GM19463 (cell line): Measurements from ENCODE around the gene HOMER2.
"Not testable (repeated sequence)": the region's sequence is repeated elsewhere in the genome, so short reads cannot be mapped to it uniquely, and the experiment has no call there.

Experiments
- ATAC-seq: cut with Tn5 transposase; IDR thresholded peaks from one replicate; pipeline ENCODE4 v1.9.1; 2021; ENCODE audit warnings: mild to moderate bottlenecking, moderate library complexity; ENCODE audit not compliant: unreplicated experiment

HOMER2 gene

DNA sequence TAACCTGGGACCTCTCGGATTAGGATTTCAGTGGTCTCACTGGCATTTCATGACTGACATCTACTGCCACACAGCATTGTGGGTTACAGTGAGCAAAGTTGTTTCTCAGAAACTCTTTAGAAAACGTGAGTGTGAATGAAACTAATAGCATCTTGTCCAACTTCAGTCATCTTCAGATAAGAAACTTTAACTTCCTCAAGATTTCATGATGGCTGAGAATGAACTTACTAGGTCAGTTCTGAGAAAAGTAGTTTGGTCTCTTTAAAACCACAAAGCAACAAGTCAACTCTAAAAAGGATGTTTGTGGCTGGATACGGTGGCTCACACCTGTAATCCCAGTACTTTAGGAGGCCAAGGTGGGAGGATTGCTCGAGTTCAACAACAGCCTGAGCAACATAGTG lies 14.2 kb upstream of the HOMER2 start:
- peak; percentile 71 for ATAC-seq

- no peak for ATAC-seq
Measured at GRCh38 chr15:82964890-82965289, 12.4 kb upstream of the HOMER2 start.

- ATAC-seq = no peak
Measured at GRCh38 chr15:82963471-82964341, 11.2 kb upstream of the HOMER2 start.

DNA sequence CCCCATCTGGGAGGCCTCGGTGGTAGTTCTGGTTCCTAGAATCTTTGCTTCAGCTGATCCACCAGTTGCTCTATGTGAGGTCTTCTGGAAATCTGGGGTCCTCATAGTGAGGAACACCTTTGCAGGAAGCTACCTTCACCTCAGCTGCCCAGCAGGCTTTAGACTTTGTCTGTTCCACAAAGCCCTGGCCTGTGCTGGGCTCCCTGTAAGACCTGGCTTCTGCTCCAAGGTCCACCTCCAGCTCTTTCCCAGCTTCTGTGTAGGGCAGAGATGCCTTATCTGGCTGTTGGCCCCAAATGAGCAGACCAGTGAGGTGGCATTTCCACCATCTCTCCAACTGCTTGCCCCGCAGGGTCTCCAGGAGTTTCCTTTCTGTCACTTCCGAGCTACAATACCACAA lies 8.2 kb upstream of the HOMER2 start:
- no peak for ATAC-seq

DNA sequence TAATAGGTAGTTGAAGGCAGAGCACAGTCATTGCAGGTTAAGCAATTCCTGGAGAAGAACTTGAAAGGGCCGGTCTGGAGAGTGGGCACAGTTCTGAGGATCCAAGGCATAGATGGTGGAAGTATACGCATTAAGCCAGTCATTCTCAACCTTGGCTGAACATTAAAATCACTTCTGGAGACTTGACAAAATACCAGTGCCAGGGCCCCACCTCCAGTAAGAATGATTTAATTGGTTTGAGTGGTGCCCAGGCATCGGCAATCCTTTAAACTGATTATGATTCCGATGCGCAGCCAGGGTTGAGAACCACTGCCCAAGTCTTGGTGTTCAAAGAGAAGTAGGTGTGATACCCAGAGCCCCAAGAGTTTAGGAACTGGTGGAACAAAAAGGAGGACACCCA lies 6.9 kb upstream of the HOMER2 start:
- ATAC-seq = no peak

DNA sequence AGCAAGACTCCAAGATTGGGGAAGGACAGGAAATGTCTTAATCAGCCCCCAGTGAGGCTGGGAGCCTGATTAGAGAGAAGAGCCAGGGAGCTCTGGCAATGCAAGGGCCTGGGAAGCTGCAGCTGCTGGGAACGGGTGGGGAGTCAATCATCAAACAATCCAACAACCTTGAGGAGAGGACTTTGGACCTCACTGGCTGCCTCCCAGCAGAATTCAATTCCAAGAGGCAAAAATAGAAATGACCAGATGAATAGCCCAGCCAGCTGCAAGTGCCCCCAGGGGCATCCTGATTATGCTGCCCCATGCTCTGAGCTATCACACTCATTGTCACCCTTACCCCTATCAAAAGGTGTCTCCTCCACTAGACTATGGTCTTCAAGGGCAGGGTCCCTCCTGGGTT lies 6.1 kb upstream of the HOMER2 start:
- ATAC-seq = no peak

DNA sequence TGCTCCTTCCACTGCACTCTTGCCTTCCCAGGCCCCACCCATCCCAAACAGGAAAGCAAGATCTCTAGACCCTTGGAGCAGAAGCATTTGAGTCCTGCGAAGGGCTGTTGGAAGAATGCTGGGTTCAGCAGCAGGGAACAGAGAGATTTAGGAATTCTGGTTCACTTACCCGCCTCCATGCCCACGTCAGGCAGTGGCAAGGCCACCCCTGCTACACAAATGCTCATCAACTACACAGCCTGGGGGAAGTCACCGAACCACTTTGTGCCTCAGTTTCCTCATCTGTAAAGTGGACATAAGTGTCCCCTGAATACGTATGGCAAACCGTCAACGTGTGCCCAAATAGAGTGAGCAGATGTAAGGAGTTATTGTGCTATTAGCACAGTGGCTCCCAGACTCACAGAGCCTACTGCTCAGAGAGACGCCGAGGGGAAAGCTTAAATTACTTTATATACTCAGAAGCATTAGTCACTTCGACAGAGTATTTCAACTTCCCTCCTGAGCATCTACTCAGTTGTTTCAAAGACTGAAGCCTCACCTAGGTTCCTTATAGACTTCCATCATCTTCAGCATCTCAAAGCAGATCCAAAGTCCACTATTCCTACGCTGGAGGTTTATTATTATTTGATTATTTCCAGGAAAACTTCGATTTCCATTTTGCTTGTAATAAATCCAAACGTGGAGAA lies 905 bp downstream of the HOMER2 start:
- no peak for ATAC-seq

DNA sequence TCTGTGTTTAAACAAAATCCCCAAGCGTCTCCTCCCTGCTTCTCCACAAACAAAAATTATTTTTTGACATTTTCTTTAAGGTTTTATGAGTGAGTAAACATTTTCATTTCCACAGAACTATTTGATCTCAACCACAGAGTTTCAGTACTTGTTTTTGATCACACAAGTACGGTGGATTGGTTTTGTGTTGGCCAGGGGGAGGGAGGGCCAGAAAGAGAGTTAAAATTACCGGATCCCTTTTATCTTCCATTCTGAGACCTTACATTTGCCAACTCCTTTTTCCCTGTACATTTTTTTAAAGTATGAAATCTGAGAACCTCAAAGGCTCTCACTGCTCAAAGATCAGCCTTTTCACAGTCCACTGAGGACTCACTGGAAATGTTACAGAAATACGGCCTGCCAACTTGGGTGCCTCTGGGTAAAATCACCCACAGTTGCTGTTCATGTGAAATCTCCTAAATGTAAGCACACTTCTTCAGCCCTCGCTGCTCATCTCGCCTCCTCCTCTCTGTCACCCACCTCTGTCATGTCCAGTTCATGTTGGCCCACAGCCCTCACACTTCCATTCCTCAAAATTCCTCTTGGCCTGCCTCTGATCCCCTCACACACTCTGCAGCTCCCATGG lies 1.7 kb downstream of the HOMER2 start:
- peak; percentile 52 for ATAC-seq

DNA sequence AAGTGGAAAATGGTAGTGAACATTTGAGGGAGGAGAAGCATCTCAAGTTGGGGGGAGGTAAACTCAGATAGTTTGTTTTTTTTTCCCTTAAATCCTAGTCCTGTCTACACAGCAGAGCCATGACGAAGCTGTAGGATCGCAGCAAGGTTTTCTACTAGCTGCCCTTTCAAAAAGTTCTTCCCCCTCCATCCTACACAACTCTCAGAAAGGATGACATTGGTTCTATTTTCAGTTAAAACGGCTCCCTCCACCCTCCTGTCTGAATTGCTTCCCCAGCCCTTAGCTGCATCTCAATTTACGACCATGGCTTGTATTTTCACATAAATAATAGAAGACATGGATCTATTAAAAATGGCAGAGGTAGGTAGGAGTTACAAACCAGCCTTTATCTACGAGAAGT lies 2.2 kb downstream of the HOMER2 start:
- ATAC-seq = no peak

DNA sequence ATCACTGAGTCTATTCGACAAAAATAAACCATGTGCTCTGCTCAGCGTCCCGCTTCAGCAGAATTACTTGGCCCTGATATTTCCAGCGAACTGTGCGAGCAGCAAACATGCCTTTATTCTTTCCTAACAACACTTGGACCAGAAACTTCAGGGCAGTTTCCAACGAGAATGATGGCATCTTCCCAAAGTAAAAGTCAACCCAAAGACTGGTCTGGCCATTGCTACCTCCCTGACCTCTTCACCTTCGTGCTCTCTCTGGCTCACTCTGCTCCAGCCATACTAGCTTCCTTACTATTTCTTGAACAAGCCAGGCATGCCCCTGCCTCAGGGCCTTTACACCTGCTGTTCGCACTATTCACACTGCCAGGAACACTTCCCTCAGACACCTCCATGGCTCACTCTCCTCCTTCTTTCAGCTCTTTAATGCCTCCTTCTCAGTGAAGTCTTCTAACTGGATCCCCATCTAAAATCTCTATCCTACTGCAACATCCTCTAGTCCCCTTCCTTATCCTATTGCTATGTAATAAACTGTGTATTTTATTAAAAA lies 6.3 kb downstream of the HOMER2 start:
- ATAC-seq = no peak

GRCh38 chr15:82945326-82945725 lies 7.2 kb downstream of the HOMER2 start:
- no peak for ATAC-seq

GRCh38 chr15:82944821-82945220 lies 7.7 kb downstream of the HOMER2 start:
- no peak for ATAC-seq

DNA sequence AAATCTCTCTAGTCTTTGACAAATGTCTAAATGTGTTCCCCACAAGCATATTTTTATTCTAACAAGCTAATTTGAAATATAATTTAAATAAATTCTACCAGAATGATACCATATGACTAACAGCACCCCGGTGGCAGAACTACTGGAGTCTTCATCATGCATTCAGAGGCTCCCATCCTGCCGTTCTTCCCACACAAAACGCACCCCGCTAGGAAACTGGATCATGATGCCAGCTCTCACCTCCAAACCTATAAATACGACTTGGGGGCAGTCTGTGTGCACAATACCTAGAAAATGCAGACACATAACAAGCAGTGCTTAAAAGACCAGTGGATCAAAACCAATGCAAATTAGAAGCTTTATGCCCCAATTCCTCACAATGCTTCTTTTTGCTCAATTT lies 8.5 kb downstream of the HOMER2 start:
- no peak for ATAC-seq

DNA sequence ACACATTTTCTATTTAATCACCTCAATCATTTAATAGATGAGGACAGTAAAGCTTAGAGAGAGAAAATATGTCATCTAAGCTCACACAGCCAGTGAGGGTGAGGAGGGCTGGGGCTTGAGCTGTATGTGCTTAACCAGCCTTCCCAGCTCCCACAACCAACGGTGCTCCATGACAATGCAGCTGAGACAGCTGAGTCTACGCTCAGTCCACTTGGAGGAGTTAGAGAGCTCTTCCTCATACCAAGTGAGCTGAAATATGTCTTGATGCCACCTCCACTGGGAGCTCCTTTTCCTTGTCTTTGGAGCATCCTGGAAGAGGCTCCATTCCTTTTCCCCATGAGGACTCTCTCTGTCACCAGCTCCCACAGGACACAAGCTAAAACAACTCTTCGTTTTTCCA lies 9.3 kb downstream of the HOMER2 start:
- ATAC-seq = no peak

DNA sequence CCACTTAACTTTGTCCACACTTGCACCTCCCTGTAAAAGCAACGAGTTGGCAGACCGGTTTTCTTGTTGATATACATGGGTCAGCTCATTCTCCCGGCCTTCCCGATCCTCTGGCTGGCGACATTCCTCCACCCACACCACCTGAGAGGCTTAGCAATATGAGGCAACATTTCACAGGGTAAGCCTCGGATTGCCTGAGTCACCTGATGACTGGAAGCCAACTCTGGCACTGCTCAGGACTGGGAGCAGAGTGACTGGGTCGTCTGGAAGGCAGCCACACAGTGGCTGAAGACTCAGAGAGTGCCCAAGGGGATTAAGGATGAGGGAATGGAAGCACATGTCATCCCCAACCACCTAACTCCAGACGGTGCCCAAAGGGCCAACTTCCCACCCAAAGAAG lies 9.8 kb downstream of the HOMER2 start:
- ATAC-seq = no peak

DNA sequence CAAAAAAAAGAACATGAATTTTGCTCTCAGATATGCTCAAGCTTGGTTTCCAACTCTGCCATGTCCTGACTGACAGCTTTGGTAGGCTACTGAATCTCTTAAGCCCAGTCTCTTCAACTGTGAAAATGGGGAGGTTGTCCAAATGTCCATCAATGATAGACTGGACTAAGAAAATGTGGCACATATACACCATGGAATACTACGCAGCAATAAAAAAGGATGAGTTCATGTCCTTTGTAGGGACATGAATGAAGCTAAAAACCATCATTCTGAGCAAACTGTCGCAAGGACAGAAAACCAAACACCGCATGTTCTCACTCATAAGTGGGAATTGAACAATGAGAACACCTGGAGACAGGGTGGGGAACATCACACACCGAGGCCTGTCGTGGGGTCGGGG lies 12.8 kb downstream of the HOMER2 start:
- not testable (repeated sequence) for ATAC-seq

GRCh38 chr15:82937712-82938058 lies 14.8 kb downstream of the HOMER2 start:
- ATAC-seq = no peak

GRCh38 chr15:82936966-82937711 lies 15.4 kb downstream of the HOMER2 start:
- no peak for ATAC-seq

DNA sequence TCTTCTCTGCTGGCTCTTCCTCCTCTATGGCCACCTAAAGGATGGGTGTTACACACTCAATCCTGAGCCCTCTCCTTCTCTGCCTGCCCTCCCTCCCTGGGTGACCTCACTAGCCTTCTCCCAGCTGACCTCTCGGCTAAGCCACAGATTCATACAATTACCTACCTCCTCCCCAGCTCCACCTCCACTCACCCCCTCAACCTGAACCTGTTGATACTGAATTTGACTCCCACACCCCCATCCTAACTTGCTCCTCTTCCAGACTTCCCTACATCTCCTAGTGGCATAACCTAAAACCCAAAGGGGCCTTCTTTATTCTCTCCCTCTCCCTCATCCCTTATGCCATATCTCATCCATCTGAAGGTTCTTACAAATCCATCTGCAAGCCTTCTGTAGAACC lies 17.1 kb downstream of the HOMER2 start:
- ATAC-seq = no peak

DNA sequence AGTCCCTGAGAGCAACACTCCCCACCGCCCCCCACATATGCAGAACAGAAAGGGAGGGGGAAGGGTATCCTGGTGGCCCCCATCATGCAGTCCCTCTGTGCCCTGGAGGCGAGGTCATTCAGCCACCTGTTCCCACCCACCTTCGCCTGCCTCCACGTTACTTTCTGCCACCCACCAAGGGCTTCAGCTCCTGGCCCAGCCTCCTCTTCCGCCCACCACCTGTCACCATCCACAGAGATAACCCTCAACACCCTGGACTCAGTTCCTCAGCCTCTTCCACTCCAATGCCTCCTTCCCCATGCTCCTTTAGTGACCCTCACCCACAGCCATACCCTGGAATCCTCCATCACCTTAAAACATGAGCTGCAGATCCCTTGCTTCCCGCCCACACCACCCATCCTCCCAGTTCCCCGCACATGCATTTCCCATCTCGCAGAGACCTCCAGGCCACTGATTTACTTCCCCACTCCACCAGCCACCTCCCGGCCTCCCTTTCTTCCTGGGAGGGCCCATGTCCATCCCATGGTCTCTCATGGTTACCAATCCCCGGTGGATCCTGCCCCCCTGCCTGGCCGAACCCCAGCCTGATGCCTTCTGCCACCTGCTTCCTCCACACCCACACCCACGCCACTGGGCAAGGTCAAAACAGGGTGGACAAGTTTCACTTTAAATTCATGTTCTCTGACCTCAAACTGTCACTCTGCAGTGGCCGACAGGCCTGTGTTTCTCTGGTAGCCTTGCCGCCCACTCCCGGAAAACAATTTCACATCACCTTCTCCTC lies 18.2 kb downstream of the HOMER2 start:
- ATAC-seq = no peak
